Tibial nerve (tissue), 3 donors: ENCODE results near the gene MICALL2.

Experiments used
- CTCF ChIP-seq, 5 experiments: fragments of 200-600 bp in 3 of 5; fragments of 450-650 bp in 2 of 5; sonication (generic) in 3 of 5; IDR thresholded peaks; one replicate each; pipeline ENCODE4 v1.5.1; 2016 to 2019; ENCODE audit warnings: antibody characterized with exemption in 5 of 5, mild to moderate bottlenecking in 3 of 5, moderate library complexity in 2 of 5
- POLR2A ChIP-seq, 2 donors: fragments of 450-650 bp; IDR thresholded peaks; one replicate each; pipeline ENCODE4 v1.6.1; 2017; ENCODE audit warnings: antibody characterized with exemption in 2 of 2, mild to moderate bottlenecking in 2 of 2, moderate library complexity in 2 of 2

DNA sequence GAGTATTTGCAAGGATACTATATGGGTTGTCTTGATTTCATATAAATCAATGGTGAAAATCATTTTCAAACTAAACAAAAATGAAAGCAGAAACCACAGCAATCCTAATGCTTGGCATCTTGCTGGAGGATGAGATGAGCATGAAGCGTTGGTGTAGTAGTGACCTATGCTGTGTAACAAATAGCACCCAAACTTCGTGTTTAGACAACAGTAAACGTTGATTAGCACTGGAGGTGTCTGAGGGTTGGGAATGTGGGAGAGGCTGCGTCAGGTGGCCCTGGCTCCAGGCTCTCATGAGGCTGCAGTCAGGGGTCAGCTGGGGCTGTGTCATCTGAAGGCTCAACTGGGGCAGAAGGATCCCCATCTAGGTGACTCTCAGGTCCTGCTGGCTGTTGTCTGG is 67.8 kb downstream of the MICALL2 start:
- TF ChIP-seq CTCF (IDR thresholded peaks at IDR 0.05): no peak
- TF ChIP-seq POLR2A (IDR thresholded peaks at IDR 0.05): no peak
